ENCODE measurements around the gene DACH1. TPM values are rescaled to one million over a fixed set of nuclear protein-coding genes. Genes with fewer than 3 reads are reported as not detected.

Gene DACH1
- total RNA-seq, 3 donors from 2014 or later: 0.05 to 0.08 TPM; not detected in 1

DNA sequence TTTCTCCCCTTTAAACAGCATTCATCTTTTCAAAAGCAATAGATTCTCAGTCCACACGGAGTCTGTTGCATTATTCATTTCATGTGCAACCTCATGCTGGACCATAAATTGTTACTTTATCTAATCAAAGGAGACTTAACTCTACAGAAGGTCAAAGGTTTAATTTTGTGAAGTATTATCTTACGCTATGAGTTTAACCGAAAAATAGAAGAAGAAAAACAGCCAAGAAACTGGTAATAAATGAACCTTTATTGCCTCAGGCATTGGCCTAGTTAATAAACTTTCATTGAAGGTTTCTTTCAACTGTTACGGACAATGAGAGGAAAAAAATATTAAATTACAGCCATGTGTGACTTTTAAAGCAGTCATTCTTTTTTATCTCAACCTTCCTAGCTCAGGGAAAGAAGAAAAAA is 223.6 kb downstream of the DACH1 start:
- Mint-ChIP-seq H3K36me3 (ENCODE audit: insufficient read depth) (no peaks in the 10 kb centered on the region), H3K4me1 (ENCODE audit: low read depth) (no peaks in the 10 kb centered on the region), H3K9me3 (peaks cover 6% of the 10 kb centered on the region), H3K27me3 (ENCODE audit: low read depth) (no peaks in the 10 kb centered on the region), H3K4me3 (no peak overlapping the region)
- DNase-seq (no peak), ATAC-seq (no peak)

- no peak for ATAC-seq
- Mint-ChIP-seq H3K27me3 (ENCODE audit: low read depth) (no peaks in the 10 kb centered on the region), H3K36me3 (ENCODE audit: insufficient read depth) (no peaks in the 10 kb centered on the region), H3K9me3 (no peaks in the 10 kb centered on the region), H3K4me1 (ENCODE audit: low read depth) (no peaks in the 10 kb centered on the region), H3K4me3 (no peak overlapping the region)
- DNase-seq: no peak
Observed at GRCh38 chr13:71638751-71639150, 228.3 kb downstream of the DACH1 start.

DNA sequence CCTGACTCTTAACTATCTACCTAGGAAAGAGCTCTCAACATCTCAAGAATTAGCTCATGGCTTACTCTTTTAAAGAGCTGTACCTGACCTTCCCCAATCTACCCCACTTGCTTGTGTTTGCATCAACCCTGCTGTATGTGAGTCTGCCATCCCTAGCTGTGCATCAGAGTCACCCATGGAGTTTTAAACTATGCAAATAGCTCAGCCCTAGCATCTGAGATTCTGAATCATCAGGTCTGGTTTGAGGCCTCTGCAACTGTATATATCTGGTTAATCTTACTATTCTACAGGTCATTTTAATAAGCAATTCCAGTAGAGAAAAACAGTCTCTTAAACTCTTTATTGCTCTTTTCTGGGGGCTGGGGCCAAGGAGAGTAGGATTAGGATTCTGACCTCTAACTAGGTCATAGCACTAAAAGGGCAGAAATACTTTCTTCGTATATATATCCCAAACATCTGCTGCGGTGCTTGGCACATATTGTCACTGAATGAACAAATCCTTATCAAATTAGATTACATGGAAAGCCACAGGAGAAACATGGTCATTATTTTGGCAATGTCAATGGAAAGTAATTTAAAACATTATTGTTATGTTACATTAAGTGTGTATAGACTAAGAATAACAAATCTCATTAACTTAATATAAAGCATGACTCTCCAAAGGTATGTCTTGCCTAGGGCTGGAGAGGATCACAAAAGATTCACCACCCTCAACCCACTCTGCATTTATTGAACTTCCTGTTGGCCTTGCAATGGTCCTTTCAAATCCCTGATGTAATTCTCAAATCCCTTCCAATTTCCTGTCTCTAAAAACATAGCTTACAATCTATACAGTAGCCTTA is 232.2 kb downstream of the DACH1 start:
- Mint-ChIP-seq H3K27me3 (ENCODE audit: low read depth) (no peaks in the 10 kb centered on the region), H3K9me3 (no peaks in the 10 kb centered on the region), H3K36me3 (ENCODE audit: insufficient read depth) (no peaks in the 10 kb centered on the region), H3K4me1 (ENCODE audit: low read depth) (no peaks in the 10 kb centered on the region), H3K4me3 (no peak overlapping the region)
- no peak for ATAC-seq
- no peak for DNase-seq

- no peaks in the 10 kb centered on the region for H3K9me3 Mint-ChIP-seq
- no peak overlapping the region for H3K4me3 Mint-ChIP-seq
- H3K4me1 Mint-ChIP-seq (ENCODE audit: low read depth): no peaks in the 10 kb centered on the region
- no peaks in the 10 kb centered on the region for H3K36me3 Mint-ChIP-seq (ENCODE audit: insufficient read depth)
- no peaks in the 10 kb centered on the region for H3K27me3 Mint-ChIP-seq (ENCODE audit: low read depth)
- ATAC-seq: no peak
- DNase-seq: no peak
Observed at GRCh38 chr13:71634182-71634581, 232.8 kb downstream of the DACH1 start.

- H3K4me1 Mint-ChIP-seq (ENCODE audit: low read depth): no peaks in the 10 kb centered on the region
- H3K27me3 Mint-ChIP-seq (ENCODE audit: low read depth): no peaks in the 10 kb centered on the region
- H3K36me3 Mint-ChIP-seq (ENCODE audit: insufficient read depth): no peaks in the 10 kb centered on the region
- no peaks in the 10 kb centered on the region for H3K9me3 Mint-ChIP-seq
- H3K4me3 Mint-ChIP-seq: no peak overlapping the region
- DNase-seq (no peak), ATAC-seq (no peak)
Observed at GRCh38 chr13:71632721-71633120, 234.3 kb downstream of the DACH1 start.

DNA sequence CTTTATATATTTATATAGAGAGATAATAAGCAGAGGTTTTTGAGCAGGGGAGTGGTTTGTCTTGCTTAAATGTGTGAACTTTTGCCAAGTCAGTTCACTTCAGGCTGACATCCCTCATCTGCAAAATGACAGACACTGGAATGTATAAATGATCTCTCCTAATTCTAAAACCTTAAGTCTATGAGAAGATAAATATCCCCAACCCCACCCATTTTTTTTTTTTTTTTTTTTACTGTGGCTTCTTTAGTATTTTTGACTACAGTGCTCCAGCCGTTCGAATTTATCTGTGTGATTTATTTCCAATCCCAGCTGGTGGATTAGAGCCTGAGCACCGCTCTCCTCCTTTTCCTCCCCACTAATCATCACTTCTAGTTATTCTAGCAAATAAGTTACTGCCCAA is 234.8 kb downstream of the DACH1 start:
- H3K27me3 Mint-ChIP-seq (ENCODE audit: low read depth): no peaks in the 10 kb centered on the region
- H3K4me1 Mint-ChIP-seq (ENCODE audit: low read depth): no peaks in the 10 kb centered on the region
- no peaks in the 10 kb centered on the region for H3K9me3 Mint-ChIP-seq
- H3K4me3 Mint-ChIP-seq: no peak overlapping the region
- ATAC-seq (no peak), DNase-seq (no peak)
- H3K36me3 Mint-ChIP-seq (ENCODE audit: insufficient read depth): no peaks in the 10 kb centered on the region

- Mint-ChIP-seq H3K36me3 (ENCODE audit: insufficient read depth) (no peaks in the 10 kb centered on the region), H3K4me3 (no peak overlapping the region), H3K9me3 (no peaks in the 10 kb centered on the region), H3K4me1 (ENCODE audit: low read depth) (no peaks in the 10 kb centered on the region), H3K27me3 (ENCODE audit: low read depth) (no peaks in the 10 kb centered on the region)
- no peak for DNase-seq
- ATAC-seq: no peak
Observed at GRCh38 chr13:71629167-71629566, 237.8 kb downstream of the DACH1 start.

GRCh38 chr13:71626421-71627117 is 240.4 kb downstream of the DACH1 start:
- ATAC-seq (no peak), DNase-seq (no peak)
- H3K27me3 Mint-ChIP-seq (ENCODE audit: low read depth): no peaks in the 10 kb centered on the region
- H3K36me3 Mint-ChIP-seq (ENCODE audit: insufficient read depth): no peaks in the 10 kb centered on the region
- no peaks in the 10 kb centered on the region for H3K4me1 Mint-ChIP-seq (ENCODE audit: low read depth)
- H3K4me3 Mint-ChIP-seq: no peak overlapping the region
- no peaks in the 10 kb centered on the region for H3K9me3 Mint-ChIP-seq

DNA sequence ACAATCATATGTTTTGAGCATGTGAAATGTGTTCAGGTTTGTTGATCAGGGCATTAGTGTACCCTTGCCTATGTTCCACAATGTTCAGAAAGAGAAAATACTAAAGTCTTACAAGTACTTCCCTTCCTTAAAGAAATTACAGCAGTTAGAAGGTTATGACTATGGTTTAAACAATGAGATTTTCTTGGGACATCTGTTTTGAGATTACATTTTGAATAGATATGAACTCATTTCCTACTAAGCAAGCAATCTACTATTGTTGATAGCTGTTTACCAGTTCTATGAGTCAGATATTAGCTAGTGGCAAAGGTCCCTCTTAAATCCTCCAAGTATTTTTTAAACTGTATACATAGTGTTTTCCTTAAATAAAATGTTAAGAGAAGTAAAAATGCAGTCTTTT is 241.3 kb downstream of the DACH1 start:
- H3K9me3 Mint-ChIP-seq: no peaks in the 10 kb centered on the region
- H3K27me3 Mint-ChIP-seq (ENCODE audit: low read depth): no peaks in the 10 kb centered on the region
- no peaks in the 10 kb centered on the region for H3K36me3 Mint-ChIP-seq (ENCODE audit: insufficient read depth)
- ATAC-seq: no peak
- no peaks in the 10 kb centered on the region for H3K4me1 Mint-ChIP-seq (ENCODE audit: low read depth)
- no peak overlapping the region for H3K4me3 Mint-ChIP-seq
- no peak for DNase-seq

GRCh38 chr13:71624653-71625600 is 242.1 kb downstream of the DACH1 start:
- H3K4me1 Mint-ChIP-seq (ENCODE audit: low read depth): no peaks in the 10 kb centered on the region
- ATAC-seq (no peak), DNase-seq (no peak)
- H3K36me3 Mint-ChIP-seq (ENCODE audit: insufficient read depth): no peaks in the 10 kb centered on the region
- no peak overlapping the region for H3K4me3 Mint-ChIP-seq
- no peaks in the 10 kb centered on the region for H3K9me3 Mint-ChIP-seq
- H3K27me3 Mint-ChIP-seq (ENCODE audit: low read depth): no peaks in the 10 kb centered on the region

DNA sequence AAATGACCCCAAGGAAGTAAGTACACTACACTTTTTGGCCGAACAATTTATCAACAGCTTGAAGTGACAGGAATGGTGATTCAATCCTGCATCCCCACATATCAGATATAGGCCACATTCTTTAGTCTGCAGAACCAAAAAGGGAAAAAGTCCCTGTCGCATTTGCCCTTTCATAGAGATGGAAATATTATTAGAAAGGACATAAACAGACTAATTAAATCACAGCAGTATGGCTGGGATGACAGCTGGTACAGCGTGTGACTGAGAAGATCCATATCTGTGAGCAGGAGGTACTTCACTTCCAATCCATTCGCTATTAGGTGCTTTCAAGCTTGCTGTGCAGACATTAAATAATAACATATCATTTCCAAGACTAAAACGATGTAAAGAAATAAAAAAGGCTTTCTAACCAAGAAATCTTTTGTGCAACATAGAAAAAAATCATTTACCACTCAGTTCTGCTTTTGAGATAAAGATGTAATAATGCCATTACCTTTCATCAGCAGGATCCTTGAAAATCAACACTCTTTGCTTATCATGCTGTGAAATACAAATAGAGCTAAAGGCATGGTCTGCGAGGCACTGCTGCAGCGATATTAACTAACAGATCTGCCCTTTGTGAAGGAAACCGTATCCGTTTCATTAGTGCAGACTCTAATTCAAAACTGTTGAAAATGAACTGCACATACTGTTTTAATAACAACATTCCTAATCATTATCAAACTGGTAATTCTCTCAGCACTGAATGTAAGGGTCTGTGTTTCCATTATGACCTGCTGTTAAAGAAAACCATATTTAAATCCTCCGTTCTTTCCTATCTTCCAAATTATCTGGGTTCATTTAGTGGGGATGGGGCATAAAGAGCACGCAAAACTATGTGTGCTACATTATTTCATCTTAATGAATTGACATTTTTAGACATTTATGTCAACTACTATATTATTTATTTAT is 245.6 kb downstream of the DACH1 start:
- H3K4me1 Mint-ChIP-seq (ENCODE audit: low read depth): no peaks in the 10 kb centered on the region
- H3K4me3 Mint-ChIP-seq: no peak overlapping the region
- no peaks in the 10 kb centered on the region for H3K9me3 Mint-ChIP-seq
- DNase-seq (no peak), ATAC-seq (no peak)
- no peaks in the 10 kb centered on the region for H3K36me3 Mint-ChIP-seq (ENCODE audit: insufficient read depth)
- H3K27me3 Mint-ChIP-seq (ENCODE audit: low read depth): no peaks in the 10 kb centered on the region

DNA sequence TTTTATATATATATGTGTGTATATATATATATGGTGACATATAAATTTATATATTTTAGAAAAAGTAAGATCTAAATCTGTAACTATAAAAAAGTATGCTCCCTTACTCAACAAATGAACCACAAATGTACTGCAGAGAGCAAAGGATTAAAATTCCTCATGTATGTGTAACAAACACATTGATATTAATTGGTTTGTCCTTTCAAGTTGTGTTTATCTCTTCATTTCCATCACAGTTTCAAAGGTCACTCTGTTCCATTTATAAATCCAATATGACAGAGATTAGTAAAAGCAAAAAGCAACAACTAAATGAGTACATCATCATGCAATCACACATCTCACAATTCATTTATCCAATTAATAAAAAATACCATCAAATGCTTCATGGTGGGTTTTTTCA is 247.9 kb downstream of the DACH1 start:
- DNase-seq: no peak
- H3K9me3 Mint-ChIP-seq: peaks cover 3% of the 10 kb centered on the region
- no peaks in the 10 kb centered on the region for H3K4me1 Mint-ChIP-seq (ENCODE audit: low read depth)
- no peaks in the 10 kb centered on the region for H3K36me3 Mint-ChIP-seq (ENCODE audit: insufficient read depth)
- no peaks in the 10 kb centered on the region for H3K27me3 Mint-ChIP-seq (ENCODE audit: low read depth)
- no peak overlapping the region for H3K4me3 Mint-ChIP-seq
- no peak for ATAC-seq

DNA sequence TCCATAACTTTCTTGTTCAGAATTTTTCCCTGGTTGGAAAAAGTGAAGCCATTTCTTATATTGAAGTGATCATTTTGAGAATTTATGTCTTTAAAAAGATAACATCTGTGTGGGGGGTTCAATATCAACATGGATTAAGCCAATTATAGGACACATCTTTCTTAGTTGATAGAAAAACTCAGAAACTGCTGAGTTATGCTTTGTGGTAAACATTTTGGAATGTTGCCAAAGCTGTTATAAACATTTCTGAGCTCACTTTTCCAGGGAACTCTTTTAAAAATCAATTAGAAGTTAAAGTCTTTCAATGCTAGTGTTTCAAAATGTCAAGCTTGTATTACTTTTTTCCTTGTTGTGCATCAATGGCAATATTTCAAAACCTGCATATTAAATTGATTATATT is 248.8 kb downstream of the DACH1 start:
- DNase-seq: no peak
- no peaks in the 10 kb centered on the region for H3K27me3 Mint-ChIP-seq (ENCODE audit: low read depth)
- no peaks in the 10 kb centered on the region for H3K36me3 Mint-ChIP-seq (ENCODE audit: insufficient read depth)
- no peak for ATAC-seq
- no peak overlapping the region for H3K4me3 Mint-ChIP-seq
- H3K9me3 Mint-ChIP-seq: peaks cover 3% of the 10 kb centered on the region
- no peaks in the 10 kb centered on the region for H3K4me1 Mint-ChIP-seq (ENCODE audit: low read depth)
